AG08396 (cell line): ENCODE measurements around the gene METTL16.
A peak's percentile ranks its signal among the peaks of the same experiment; 100 is the strongest.

Source experiments
- DNase-seq: peaks from one replicate; pipeline ENCODE4 v3.0.0; 2012; ENCODE audit warnings: low spot score, mixed read lengths

Gene METTL16

GRCh38 chr17:2395258-2396181, 116.2 kb downstream of the METTL16 start:
- DNase-seq: no peak

GRCh38 chr17:2394775-2395201, 116.9 kb downstream of the METTL16 start:
- no peak for DNase-seq

DNA sequence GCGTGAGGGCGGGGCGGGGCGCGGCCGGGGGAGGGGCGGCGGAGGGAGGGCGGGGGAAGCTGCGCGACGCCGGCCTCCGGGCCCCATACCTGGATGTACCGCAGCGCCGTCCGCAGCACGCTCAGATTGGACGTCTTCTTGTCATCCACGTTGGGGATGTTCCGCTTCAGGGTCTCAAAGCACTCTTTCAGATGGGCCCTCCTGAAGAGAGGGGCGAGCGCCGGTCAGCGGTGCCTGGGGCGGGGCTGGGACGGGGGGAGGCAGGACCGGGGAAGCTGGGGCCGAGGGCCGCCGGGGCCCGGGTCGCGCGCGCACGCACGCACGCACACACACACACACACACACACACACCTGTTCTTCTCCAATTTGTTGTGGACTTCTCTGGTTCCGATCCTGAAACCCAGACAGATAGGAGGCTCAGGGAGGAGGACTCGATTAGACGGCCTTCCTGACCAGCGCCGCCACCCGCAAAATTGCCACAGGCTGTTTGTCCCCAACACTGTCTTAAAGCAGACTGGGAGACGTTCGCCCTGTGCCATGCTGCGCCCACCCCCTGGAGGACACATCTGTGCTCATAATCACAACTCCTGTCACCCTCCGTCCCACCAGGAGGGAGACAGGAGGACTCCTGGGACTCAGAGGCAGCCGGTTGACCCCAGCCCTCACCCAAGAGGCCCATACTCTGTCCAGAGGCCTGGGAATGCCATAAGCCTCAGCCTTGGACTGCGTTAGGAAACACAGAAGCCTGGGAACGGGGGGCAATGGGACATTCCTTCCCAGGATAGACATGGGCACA, 117.5 kb downstream of the METTL16 start:
- DNase-seq: no peak

DNA sequence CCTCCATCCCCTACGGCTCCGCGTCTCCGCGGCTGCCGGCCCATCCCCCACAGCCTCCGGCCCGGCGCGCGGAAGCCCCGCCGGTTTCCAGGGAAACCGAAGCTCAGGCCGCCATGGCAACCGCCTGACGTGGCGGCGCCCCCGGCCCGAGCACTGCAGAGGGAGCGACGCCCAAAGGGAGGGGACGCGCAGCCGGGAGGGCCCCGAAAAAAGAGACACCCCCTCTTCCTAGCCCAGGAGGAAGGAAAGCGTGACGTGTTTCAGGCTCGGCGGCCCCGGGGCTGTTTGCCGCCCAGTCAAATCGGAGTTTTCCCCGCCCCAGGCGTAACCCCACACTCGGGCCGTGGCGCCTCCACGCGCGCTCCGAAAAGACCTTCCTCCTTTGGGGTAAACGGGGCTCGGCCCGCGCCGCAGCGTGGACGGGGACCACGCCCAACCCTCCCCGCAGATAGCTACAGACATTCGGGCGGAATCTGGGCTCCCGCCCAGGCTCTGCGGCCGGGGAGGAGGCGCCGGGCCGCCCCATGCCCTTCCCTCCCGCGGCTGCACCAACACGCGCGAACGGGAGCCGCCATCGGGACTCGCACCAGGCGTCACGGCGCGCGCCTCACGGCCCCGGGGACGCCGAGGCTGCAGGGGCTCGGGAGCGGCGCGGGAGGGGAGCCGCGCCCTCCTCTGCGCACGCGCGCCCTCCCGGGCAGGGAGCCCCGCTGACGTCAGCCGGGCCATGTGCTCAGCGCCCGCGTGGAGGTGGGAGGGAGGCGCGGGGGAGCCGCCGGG, 118.3 kb downstream of the METTL16 start:
- DNase-seq: peak; percentile 91

DNA sequence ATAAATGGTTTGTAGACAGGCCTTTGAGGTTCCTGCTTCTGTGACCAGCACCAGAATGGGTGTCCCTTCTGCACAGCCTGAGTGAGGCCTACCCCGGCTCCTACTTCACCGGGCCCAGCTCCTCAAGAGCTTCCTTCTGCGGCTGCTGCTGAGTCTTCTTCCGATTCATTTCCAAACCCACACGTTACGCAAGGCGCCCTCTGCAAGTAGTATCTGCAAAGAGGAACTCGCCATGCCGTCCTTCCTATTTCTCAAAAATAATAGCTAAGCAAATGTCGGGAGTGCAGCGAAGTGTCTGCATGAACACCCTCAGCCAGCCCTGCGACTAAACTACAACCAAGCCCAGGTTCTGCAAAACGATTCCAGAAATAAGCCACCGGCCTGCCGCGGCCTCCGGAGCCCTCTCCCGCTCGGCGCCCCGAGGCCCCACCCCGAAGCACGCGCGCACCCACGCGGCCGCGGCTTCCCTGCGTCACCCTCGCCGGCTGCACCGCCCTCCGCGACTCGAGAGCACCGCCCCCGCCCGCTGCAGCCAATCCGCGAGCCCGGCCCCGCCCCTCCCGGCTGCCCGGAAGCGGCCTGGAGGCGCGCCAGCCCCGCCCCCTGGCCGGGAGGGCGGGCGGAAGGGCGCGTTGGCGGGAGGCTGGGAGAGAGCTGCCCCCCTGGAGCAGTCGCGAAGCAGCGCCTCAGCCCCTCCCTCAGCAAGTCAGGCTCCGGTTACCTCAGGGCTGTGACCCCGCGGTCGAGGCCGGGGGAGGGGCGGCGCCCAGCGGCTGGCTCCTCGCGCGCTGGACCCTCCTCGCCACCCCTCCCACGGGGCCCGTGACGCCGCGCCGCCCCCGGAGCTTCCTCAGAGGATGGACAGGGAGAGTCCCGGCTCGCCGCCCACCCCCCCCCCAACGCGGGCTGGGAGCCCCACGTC, 119.2 kb downstream of the METTL16 start:
- DNase-seq: peak; percentile 96

GRCh38 chr17:2391597-2392251, 120.0 kb downstream of the METTL16 start:
- DNase-seq: no peak

- no peak for DNase-seq
Observed at GRCh38 chr17:2390199-2390836, 121.4 kb downstream of the METTL16 start.

DNA sequence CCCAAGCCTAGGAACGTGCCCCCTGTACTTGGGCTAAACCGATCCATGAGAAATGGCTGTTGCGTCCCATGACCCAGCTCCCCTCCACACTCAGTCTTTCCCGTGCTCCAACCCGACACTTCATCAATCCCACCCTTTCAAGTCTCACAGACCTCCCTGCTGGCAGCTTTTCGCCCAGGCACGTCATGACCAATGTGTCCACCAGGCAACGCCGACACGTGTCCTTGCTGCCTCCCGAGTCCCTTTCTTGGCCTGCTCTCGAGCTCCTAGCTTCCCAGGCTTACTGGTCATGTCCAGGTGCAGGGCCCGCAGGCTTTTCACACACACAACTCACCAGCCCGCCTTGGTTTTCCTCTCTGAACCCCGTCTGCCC, 123.0 kb downstream of the METTL16 start:
- no peak for DNase-seq

DNA sequence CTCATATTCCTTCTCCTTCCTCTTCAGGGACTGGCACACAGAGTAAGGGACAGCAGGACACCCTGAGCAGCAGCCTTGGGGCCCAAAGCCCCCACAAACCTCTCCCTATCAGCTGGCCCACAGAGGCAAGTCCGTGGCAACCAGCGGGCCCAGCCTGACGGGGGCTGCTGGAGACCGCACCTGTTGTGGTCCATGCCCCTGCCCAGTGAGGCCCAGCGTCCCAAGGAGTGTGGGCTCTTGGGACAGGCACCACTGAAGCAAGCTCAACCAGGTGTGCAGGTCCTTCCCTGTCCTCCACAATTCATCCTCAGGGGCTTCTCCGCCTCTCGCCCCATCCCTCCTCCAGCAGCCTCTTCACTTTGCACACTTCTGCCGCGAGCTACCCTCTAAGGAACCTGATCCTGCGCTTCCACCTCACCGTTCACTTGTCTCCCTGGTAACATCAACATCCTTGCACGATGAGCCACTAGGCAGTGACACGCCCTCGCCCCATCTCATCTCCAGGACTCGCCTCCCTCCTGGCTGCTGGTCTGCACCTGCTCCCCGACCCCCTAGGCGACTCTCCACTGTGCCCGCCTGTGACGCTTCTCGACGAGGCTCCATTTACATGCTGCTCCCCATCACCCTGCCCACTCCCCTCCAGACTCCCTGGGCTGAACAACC, 123.5 kb downstream of the METTL16 start:
- no peak for DNase-seq

GRCh38 chr17:2387086-2388019, 124.3 kb downstream of the METTL16 start:
- no peak for DNase-seq

GRCh38 chr17:2386400-2387085, 125.1 kb downstream of the METTL16 start:
- no peak for DNase-seq

- DNase-seq: no peak
Observed at GRCh38 chr17:2385240-2386210, 126.2 kb downstream of the METTL16 start.

DNA sequence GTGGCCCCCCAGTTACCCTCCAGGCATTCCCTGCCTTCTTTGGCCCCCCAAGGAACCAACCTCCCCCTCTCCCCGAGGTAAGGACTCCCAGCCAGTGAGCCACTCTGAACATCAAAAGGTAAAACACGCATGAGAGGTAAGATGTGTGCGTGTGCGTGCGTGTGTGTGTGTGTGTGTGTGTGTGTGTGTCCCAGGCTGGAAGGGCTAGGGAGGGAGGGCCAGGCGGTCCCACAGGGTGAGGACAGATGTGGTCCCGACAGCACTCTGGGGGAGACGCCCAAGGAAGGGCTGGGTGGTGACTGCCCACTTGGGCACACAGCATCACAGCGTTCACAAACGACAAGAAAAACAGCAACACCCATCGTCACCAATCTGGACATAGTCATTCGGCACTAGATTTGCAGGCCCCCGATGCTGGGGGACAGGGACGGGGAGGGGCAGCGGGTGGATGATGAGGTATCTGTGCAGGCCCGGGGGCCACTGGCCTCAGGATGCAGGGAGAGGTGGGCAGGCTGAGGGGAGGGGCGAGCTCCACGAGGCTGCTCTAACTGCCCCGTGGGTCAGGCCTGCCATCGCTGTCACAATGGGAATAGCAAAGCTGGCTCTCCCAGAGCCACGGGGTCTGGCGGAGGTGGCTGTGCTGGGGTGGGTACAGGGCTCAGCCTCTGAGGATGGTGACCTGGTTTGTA, 127.1 kb downstream of the METTL16 start:
- DNase-seq: no peak

DNA sequence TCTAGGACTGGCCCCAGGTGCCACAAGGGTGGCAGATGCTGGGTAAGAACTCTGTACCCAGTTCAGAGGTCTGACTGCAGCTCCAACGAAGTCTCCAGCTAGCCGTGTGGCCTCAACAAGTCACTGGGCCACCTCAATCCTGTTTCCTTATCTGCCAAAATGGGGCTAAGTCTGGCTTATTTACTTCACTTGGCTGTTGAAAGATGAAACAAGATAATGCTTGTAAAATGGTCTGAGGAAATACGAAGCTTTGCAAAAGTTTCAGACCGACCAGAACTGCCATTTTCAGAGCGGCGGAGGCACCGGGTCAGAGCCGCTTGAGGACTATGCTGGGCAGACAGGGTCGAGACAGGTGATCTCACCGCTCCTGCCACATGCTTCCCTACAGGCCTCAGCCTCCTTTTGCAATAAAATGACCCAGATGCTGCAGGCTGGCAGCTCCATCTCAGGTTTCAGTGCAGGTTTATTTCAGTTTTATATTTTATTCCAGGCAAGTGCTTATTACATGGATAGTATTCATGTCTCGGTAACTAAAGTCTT, 128.0 kb downstream of the METTL16 start:
- DNase-seq: no peak

GRCh38 chr17:2380950-2381649, 130.6 kb downstream of the METTL16 start:
- DNase-seq: no peak
